Measurements from ENCODE around the gene PTGR3. TPM values are rescaled to one million over a fixed set of nuclear protein-coding genes. Genes with fewer than 3 reads are reported as not detected.

PTGR3 gene
- total and polyA plus RNA-seq, 12 donors, result 10.0 to 71.3 (median 57.1) TPM

DNA sequence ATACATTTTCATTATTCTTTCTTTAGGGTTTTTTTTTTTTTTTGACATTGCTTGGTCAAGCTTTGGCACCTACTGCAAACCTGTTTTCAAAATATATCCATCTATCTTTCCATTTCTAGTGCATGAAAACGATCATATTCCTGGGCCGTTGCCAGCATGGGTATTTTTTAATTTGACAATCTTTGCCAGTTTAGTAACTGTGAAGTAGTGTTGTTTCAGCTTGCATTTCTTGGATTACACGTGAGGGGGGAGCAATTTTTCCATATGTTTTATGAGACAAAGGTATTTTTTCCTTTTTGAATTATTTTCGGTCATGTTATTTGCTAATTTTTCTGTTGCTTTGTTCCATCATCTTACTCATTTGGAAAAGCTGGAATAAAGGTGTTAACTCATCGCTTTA lies 42.5 kb upstream of the PTGR3 start:
- H3K9me3 ChIP-seq, result no peaks in the 10 kb centered on the region
- ATAC-seq, result no peak
- H3K27me3 ChIP-seq, result no peaks in the 10 kb centered on the region
- DNase-seq, result no peak
- H3K4me1 ChIP-seq, result peaks cover 0 to 78% (median 56%) of the 10 kb centered on the region in 9 donors
- H3K4me3 ChIP-seq, result no peak overlapping the region
- no peak for TF ChIP-seq CTCF (IDR thresholded peaks at IDR 0.05)
- peak overlapping the region in 2 of 10 donors; percentile 0 to 52 for H3K27ac ChIP-seq
- H3K36me3 ChIP-seq, result no peaks in the 10 kb centered on the region
- 67 to 79% methylated on average over 5 of the region's 5 CpGs for WGBS, 2 donors
- intact Hi-C loops (cut with DNase I), result loop anchor here in 1 of 10 donors (10.0 kb wide), 1 partner anchor 63 kb away; no protein-coding TSS in a partner anchor

DNA sequence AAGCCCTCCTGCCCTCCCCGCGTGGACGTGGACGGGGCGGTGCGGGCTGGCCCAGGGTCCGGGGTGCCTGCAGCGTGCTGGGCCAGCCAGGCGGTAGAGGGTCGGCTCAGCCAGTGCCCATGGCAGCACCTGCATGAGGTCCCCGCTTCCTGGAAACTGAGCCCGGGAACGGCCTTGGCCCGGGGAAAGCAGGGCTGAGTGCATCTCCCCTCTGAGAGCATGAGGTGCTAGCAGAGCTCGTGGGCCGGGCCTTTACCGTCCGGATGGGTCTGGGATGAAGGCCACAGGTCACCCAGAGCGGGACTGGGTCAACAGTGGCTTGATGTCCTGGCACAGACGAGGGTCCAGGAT lies 41.5 kb upstream of the PTGR3 start:
- H3K27ac ChIP-seq, result peak overlapping the region in 2 of 10 donors; percentile 8 to 21
- H3K36me3 ChIP-seq, result no peaks in the 10 kb centered on the region
- peaks cover 4 to 77% (median 52%) of the 10 kb centered on the region in 9 donors for H3K4me1 ChIP-seq
- ATAC-seq (peak in 2 of 8 donors; percentile 9 to 65), DNase-seq (peak in 1 of 2 donors; percentile 24)
- no peaks in the 10 kb centered on the region for H3K27me3 ChIP-seq
- WGBS, 2 donors, result 85 to 91% methylated on average over 20 of the region's 20 CpGs
- TF ChIP-seq CTCF (IDR thresholded peaks at IDR 0.05), result no peak
- no peaks in the 10 kb centered on the region for H3K9me3 ChIP-seq
- H3K4me3 ChIP-seq, result no peak overlapping the region
- intact Hi-C loops (cut with DNase I), result loop anchor here in 1 of 10 donors (10.0 kb wide), 1 partner anchor 64 kb away; no protein-coding TSS in a partner anchor

DNA sequence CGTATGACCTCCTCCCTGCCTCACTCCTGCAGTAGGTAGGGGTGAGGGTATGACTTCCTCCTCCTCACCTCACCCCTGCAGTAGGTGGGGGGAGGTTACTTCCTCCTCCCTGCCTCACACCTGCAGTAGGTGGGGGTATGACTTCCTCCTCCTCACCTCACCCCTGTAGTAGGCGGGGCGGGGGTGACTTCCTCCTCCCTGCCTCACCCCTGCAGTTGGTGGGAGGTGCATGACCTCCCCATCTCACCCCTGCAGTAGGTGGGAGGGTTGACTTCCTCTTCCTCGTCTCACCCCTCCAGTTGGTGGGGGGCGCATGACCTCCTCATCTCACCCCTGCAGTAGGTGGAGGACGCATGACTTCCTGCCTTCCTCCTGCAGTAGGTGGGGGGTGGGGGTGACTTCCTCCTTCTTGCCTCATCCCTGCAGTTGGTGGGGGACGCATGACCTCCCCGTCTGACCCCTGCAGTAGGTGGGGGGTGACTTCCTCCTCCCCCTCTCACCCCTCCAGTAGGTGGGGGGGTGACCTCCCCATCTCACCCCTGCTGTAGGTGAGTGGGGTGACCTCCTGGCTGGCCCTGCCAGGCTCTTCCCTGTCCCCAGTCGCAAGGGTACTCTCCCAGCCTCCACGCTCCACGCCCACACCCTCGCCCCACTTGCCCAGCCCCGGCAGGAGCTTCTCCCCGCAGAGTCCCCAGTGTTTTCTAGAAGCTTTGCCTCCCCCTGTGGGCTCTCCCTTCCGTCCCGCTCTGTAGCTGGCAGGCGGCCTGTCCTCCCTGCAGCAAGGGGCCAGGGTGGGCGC lies 40.9 kb upstream of the PTGR3 start:
- WGBS, 2 donors, result 85 to 90% methylated on average over 18 of the region's 18 CpGs
- Histone ChIP-seq H3K9me3 (no peaks in the 10 kb centered on the region), H3K27me3 (no peaks in the 10 kb centered on the region), H3K27ac (peak overlapping the region in 3 of 10 donors; percentile 11 to 21 (median 19)), H3K4me3 (no peak overlapping the region), H3K4me1 (peaks cover 4 to 77% (median 52%) of the 10 kb centered on the region in 9 donors), H3K36me3 (no peaks in the 10 kb centered on the region)
- peak in 1 of 8 donors; percentile 44 for ATAC-seq
- TF ChIP-seq CTCF (IDR thresholded peaks at IDR 0.05), result no peak
- intact Hi-C loops (cut with DNase I), result loop anchor here in 5 of 10 donors (5.0 to 10.0 kb wide), 2 partner anchors 38 to 65 kb away; partner anchors contain the start of gene TSHZ1 (in 5 of the 5)
- DNase-seq, result no peak

- Histone ChIP-seq H3K36me3 (no peaks in the 10 kb centered on the region), H3K27ac (peak overlapping the region in 6 of 10 donors; percentile 60 to 85 (median 84)), H3K9me3 (no peaks in the 10 kb centered on the region), H3K4me1 (peaks cover 4 to 76% (median 48%) of the 10 kb centered on the region in 9 donors), H3K4me3 (no peak overlapping the region), H3K27me3 (no peaks in the 10 kb centered on the region)
- ATAC-seq (peak in 1 of 8 donors; percentile 33), DNase-seq (no peak)
- WGBS, 2 donors, result 93 to 94% methylated on average over 9 of the region's 9 CpGs
- intact Hi-C loops (cut with DNase I), result loop anchor here in 5 of 10 donors (5.0 kb wide), 1 partner anchor 37 kb away; the partner anchor contains the start of gene TSHZ1 (in 5 of the 5)
- no peak for TF ChIP-seq CTCF (IDR thresholded peaks at IDR 0.05)
Measured at GRCh38 chr18:75249175-75249518, 40.2 kb upstream of the PTGR3 start.
